ENCODE measurements around the gene ZNF30.
A peak's percentile ranks its signal among the peaks of the same experiment; 100 is the strongest.
"Not testable (repeated sequence)": the region's sequence is repeated elsewhere in the genome, so short reads cannot be mapped to it uniquely, and the experiment has no call there.

Gene ZNF30

DNA sequence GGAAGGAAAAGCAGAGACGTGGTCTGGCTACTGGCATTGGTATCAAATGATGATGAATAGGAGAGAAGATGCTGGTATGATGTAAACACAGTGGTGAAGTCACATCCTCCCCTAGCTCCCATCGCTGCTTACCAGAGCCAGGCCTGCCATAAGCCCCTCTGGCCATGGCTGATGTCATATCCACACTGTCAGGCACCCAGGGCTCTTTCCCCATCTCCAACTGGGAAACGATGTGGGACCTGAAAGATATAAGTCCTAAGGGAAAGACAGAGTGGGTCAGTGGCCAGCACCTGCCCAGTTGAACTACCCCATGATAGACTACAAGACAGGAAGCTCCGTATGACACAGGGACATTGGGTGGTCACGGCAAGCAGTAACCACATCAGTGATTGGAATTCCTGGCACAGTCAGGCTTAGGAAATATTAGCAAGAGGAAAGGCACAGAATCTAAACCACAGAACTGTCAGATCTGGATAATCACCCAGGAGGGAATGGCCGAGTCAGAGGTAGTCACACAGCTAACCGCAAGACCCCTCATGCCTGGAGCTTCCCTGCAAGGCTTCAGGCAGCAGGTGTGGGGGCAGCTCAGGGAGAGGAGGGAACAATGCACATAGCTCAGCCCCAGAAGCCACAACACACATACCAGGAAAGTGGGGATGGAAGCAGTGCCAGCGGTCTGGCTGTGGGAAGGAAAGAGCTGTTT, 33.6 kb downstream of the ZNF30 start:
- DNase-seq = no peak

DNA sequence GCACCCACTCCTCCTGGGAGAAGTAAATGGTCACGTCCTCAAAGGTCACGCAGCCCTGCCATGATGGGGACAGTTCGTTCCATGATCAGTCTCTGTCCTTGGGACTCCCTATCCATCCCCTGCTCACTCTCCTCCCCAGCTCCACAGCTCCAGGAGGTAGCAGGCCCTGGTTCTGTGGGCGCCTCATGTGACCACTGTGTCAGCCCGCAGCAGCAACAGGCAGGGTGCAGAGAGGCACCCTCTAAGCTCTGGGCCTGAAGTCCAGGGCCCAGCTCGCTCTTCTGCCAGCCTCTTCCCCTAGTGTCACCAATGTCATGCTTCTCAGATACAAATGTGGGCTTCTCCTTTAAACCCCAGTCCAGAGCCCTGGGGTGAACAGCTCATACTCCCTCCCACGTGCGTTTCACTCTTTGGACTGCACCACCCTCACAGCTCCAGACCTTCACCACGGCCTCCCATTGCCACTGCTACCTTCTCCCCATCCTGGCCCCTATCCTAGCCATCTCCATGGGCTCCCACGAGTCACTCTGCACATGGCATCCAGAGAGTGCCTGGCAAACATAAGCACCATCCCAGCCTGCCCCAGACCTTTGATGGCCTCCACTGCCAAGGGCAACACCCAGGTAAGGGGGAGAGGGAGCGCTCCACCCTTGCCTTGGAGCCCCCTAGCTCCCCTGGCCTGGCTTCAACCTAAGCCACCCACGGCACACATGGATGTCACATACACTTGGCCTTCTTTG, 34.4 kb downstream of the ZNF30 start:
- DNase-seq = no peak

DNA sequence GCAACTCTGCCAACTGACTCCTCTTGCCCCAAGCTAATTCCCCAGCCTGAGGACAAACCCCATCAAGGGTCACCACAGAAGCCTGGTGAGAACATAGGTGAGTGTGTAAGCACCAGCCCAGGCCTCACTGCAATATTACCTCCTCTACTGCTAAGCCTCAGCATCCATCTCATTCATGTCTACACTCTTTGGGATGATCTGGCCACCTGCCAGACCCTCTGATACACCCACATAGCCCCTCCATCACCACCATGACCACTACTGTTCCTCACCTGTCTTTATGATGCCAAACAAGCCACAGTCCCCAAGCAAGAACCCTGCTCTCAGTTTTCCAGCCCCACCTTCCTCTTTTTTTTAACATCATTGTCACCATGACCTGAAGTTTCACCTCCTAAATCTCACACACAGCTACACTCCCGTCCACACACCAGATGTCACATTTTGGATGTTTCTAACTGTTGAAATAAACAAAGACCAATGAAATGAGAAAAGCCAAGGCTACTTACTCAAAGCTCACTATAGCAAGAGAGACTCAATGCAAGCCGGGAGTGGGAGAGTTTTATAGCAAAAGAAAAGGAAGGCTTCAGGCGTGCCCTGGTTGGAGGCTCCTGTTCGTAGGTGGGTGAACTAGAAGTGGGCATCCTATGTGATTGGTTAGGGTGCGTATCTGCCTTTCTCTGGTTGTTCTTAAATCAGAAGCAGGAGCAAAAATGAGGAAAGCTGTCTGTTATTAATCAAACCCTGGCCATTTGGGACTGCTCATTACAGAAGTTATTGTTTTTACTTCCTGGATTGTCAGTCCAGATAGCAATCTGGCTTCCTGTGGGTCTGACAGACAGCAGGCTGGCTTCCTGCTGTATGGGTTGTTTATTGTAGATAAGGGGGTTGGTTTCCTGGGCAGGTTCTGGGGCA, 35.3 kb downstream of the ZNF30 start:
- DNase-seq = no peak

DNA sequence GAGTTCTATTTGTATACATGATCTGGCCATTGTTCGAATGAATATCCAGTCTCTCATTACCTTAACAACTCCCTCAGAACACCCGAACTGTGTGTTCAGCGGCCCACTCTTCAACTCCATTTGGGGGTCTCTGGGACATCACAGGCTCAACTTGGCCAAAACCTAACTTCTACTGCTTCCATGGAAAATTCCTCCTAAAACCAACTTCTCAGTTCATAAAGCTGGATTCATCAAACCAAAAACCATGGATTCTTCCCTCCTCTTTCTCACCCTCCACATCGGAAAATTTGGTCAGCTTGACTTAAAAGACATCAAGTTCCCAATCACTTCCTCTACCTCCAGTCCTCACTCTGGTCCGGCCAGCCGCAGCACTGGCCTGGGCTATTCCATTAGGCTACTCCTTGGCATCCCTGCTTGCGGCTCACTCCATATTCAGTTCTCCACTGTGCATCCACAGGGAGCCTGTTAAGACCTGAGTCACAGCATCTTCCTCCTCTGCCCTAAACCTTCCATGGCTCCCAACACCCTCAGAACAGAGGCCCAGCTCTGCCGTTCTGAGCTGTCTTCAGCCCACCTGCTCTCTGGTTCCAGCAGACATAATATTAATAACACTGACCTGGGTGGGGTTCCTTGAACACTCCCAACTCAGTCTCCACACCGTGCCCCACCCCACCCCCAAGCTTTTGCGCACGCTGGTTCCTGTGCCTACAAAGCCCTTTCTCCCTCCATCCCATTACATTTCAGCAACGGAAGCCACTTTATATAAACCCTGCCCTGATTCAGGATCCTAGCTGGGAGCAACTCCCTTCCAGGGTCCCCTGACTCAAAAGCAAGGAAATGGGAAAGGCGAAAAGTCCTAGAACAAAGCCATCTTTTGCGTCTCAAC, 36.2 kb downstream of the ZNF30 start:
- no peak for DNase-seq

DNA sequence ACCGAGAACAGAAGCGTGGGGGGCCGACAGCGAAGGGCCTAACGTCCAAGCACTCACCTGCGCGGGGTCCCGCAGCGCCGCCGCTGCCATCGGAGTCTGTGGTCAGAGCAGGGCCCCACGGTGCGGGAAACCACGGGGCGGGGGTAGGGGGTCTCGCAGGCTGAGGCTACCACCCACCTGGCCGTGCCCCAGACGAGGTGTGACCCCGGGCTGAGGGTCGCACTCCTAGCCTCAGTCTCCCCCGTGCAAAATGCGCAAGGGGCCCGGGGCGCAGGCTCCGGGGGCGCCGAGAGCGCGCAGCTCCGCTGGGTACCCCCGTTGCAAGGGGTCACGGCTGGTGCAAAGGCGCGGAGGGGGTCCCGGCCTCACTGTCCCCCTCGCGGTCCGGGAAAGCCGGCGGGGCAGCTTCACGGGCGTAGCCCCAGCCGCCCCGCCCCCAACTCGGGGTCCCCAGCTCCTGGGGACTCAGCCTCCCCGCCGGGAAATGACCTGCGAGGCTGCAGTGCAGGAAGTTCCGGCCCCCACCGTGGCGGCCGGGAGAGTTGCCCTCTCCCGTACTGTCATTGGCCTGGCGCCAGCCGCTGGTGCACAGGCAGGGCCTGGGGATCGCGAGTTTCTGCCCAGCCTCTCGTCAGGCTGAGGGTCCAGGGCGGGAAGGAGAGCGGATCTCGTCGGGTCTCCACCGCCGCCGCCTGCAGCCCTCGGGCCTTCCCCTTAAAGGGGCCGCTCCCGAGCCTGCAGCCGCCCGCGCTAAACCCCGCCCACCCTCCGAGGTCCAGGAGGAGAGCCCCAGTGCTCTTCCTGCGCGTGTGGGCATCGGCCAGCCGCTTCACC, 37.1 kb downstream of the ZNF30 start, which contains the start of gene ZNF792:
Gene ZNF792 (minus strand): TSS at position 657 of the 834 bp plus-strand sequence. CDS start 567 bp downstream, at position 90.
- peak in 34 of 56 donors; percentile 6 to 67 (median 28) for DNase-seq

DNA sequence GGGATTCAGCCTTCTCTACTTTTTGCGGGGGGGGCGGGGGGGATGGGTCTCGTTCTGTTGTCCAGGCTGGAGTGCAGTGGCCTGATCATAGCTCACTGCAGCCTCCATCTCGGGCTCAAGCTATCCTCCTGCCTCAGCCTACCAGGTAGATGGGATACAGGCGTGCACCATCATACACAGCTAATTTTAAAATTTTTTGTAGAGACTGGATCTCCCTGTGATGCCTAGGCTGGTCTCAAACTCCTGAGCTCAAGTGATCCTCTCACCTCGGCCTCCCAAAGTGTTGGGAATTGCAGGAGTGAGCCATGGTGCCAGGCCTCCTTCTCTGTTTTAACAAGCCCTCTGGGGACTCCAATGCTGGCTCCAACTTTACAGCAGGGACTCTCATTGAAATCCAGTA, 37.9 kb downstream of the ZNF30 start:
- no peak for DNase-seq

DNA sequence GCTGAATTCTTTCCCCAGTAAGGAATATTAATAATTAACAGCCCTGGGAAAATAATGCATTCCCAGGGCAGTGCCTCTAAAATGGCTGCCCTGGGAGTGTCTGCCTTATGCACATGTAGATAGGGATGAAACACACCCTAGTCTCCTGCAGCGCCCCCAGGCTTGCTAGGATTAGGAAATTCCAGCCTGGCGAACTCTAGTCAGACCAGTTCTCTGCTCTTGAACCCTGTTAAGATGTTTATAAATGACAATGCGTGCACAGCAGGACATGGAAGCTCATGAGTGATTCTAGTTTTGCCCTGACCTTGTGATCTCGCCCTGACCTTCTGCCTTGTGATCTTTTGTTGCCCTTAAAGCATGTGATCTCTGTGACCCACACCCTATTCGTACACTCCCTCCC, 38.8 kb downstream of the ZNF30 start:
- DNase-seq = not testable (repeated sequence)

DNA sequence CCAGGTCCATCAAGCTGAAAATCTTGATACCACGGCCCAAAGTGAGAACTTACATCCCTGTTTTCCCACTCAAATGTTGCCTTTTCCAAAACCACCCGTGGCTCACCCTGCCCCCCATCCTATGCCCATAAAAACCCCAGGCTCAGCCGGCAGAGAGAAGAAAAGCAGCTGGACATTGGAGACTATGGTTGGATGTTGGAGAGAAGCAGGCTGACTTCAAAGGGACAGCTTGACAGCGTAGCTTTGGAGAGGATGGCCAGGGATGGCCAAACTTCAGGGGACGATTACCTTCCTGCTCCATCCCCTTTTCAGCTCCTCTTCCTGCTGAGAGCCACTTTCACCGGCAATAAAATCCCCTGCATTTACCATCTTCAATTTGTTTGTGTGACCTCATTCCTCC, 40.8 kb downstream of the ZNF30 start:
- no peak for DNase-seq

DNA sequence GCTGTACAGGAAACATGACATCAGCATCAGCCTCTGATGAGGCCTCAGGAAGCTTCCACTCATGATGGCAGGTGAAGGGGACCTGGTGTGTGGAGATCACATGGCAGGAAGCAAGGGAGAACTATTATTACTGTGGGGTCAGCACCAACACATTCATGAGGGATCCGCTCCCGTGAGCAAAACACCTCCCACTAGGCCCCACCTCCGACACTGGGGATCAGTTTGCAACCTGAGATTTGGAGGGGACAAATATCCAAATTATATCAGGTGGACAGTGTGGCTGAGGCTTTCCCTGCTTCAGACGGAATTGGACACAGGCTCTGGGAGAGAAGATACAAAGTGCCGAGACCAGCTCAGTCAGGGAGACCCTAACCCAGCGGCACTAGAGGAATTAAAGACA, 43.0 kb downstream of the ZNF30 start:
- DNase-seq = no peak

DNA sequence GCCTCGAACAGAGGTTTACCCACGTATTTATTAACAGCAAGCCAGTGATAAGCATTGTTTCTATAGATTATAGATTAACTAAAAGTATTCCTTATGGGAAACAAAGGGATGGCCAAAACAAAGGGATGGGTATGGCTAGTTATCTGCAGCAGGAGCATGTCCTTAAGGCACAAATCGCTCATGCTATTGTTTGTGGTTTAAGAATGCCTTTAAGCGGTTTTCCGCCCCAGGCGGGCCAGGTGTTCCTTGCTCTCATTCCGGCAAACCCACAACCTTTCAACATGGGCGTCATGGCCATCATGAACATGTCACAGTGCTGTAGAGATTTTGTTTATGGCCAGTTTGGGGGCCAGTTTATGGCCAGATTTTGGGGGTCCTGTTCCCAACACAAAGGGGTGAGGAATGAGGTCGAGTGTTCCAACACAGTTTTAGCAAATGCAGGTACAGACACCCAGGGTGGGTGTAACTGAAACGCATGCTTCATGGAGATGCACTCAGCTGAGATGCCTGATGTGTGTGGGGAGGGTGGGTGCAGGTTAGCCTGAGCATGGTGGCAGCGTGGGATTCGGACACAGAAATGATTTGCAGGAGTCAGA, 43.6 kb downstream of the ZNF30 start:
- not testable (repeated sequence) for DNase-seq

DNA sequence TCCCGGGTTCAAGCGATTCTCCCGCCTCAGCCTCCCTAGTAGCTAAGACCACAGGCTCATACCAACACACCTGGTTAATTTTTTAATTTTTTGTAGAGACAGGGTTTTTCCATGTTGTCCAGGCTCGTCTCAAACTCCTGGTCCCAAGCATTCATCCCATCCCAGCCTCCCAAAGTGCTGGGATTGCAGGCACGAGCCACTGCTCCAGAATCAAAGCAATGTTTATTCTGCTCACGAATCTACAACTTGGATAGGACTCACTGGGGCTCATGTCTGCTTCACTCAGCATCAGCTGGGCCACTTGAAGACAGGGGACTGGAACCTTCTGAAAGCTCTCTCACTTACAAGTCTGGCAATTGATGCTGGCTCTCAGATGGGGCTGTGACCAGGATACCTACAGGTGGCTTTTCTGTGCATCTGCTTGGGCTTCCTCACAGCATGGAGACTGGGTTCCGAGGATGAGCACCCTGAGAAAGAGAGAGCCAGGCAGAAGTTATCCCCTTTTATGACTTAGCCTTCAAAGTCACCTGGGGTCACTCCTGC, 45.5 kb downstream of the ZNF30 start:
- no peak for DNase-seq

DNA sequence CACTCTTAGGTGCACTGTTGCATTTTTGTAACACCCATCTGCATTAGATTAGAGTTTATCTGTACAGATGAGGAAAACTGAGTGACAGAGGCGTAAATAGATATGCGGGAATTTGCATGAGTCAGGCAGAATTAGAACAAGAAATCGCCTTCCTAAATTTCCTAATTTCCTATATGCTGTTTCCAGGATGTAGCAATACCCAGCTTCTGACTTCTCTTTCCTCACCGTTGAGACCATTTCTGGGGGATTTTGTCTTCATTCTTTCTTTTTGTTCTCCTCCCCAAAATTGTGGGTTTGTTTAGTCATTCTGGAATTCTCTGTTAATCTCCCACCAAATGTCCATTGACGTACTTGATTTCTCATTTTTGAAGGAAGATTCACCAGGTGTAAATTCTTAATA, 47.9 kb downstream of the ZNF30 start:
- no peak for DNase-seq

DNA sequence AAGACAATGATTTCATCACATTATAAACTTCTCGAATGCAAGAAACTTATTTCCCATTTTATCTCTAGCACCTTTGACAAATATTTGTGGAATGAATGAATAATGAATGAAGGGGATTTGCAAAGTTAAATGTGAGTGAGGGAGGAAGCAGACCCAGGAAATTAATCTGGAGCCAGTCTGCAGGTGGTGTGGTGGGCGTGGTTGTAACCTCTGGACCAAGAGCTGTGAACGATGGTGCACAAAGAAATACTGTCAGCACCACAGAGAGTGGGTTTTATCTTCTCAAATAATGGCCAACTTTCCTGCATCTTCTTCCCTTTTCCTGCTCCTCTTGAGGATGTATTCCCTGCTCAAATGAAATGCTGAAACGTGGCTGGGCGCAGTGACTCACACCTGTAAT, 48.4 kb downstream of the ZNF30 start:
- DNase-seq = no peak

DNA sequence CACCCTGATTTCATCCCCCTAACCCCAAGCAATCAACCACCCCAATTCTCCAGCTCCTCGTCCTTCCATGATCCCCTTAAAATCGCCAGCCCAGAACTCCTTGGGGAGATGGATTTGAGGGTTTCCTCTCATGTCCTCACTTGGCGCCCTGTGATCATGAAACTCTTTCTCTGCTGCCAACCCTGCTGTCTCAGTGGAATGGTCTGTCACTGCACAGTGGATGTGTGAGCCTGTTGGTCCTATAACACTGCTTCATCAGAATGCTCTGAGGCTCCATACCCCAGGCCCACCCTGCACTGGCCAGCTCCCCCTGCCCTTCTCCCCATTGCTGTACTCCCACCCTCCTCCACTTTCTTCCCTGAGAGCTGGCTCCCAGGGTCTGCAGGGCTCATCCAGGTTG, 49.9 kb downstream of the ZNF30 start:
- no peak for DNase-seq

DNA sequence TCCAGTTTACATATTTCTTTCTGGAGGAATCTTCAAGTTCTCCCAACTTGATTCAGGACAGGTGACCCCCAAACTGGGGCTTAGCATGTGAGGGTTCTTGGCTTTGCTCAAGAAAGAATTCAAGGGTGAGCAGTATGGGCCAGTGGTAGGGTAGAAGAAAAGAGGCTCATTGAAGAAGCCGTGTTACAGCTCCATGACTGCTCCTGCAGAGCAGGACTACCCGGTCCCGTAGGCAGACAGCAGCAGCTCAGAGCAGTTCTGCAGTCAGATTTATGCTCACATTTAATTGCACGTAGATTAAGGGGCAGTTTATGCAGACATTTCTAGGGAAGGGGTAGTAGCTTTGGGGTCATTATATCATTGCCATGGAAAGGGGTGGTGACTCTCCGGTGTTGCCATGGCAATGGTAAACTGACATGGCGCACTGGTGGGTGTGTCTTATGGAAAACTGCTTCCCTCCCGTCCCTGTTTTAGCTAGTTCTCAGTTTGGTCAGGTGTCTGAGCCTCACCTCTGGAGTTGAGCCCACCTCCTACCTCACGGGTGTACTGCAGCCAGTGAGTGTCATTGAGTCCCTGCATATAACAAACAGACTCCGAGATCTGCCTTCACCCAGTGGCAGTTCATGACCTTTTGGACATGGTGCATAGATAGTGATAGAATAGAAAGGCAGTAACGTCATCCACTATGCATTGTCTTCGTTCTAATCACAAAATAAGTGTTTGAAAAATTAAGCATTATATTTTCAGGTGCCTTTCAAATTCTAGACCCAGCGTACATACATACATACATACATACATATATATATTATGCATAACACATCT, 53.3 kb downstream of the ZNF30 start:
- DNase-seq = no peak

DNA sequence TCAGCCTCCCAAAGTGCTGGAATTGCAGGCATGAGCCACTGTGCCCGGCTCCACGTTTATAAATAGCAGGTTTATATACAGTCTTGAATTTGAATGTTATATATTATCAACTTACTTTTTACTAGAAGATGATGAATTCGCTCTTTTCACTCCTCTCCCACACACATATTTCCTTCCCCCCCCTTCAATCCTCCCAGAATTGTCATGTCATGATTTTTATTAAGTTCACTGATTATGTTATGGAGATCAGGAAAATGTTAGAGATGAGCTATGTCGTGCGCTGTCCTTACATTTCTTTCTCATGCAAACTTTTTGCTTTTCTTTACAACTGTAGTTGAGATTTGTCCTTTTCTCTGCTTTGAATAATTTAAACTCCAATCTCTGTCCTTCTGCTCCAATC, 55.6 kb downstream of the ZNF30 start:
- DNase-seq = no peak

DNA sequence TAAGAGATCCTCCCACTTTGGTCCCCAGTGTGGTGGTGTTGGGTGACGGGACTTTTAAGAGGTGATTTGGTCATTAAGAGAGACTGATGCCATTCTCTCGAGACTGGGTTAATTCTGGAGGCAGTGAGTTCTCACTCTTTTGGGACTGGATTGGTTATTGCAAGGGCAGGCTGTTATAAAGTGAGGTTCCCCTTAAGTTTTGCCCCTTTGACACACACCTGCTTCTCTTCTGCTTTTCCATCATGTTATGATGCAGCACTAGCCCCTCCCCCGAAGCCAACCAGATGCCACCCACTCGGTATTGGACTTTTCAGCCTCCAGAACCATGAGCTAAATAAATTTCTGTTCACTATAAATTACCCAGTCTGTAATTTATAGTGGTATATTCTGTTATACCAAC, 57.1 kb downstream of the ZNF30 start:
- no peak for DNase-seq

DNA sequence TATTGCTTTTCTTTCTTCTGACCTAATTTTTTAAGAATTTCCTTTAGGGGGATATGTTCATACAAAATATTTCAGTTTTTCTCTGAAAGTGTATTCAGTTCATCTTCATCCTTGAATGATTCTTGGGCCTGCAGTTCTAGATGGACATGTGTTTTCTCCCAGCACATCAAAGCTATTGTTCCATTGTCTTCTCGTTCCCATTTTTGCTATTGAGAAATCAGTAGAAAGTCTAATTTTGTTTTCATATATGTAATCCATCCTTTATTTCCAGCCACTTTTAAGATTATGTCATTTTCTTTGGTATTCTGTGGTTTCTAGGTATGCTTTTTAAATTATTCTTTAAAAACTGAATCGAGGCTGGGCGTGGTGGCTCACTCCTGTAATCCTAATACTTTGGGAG, 57.6 kb downstream of the ZNF30 start:
- no peak for DNase-seq

Data from amygdala (tissue), 56 donors.